HL-60 (cell line): ENCODE results near the gene COPE.

Experiments used
- DNase-seq, 2 experiments: peaks; one replicate each; pipeline ENCODE4 v3.0.0-alpha.2; 2010 to 2020; ENCODE audit warnings: low read depth in 1 of 2, low spot score in 1 of 2
- H3K27ac ChIP-seq: fragments of 250-450 bp; sonication (Bioruptor Pico); replicated peaks from 2 replicates; pipeline ENCODE4 v1.5.1; 2020; ENCODE audit warnings: mild to moderate bottlenecking, moderate library complexity
- H3K27me3 ChIP-seq: fragments of 250-450 bp; sonication (Bioruptor Pico); 2 replicates; pipeline ENCODE4 v1.5.1; 2021; ENCODE audit warnings: mild to moderate bottlenecking, moderate library complexity; ENCODE audit not compliant: insufficient read depth, poor library complexity, severe bottlenecking
- H3K4me3 ChIP-seq: replicated peaks from 2 replicates; pipeline ENCODE4 v1.5.1; 2011; ENCODE audit warnings: mild to moderate bottlenecking, control low read depth, low read length; ENCODE audit not compliant: insufficient read depth
- CTCF ChIP-seq: IDR thresholded peaks from one replicate; pipeline ENCODE4 v1.5.1; 2011; ENCODE audit warnings: low read length, control low read depth, inconsistent platforms; ENCODE audit not compliant: insufficient read depth
- GABPA ChIP-seq: IDR thresholded peaks from 2 replicates; pipeline ENCODE4 v1.6.1; 2012; ENCODE audit warnings: low read depth
- POLR2AphosphoS5 ChIP-seq: IDR thresholded peaks from 2 replicates; pipeline ENCODE4 v1.6.1; 2012; ENCODE audit warnings: low read depth
- SPI1 ChIP-seq: IDR thresholded peaks from 2 replicates; pipeline ENCODE4 v1.6.1; 2012; ENCODE audit warnings: low read depth, mild to moderate bottlenecking, borderline replicate concordance
- TF ChIP-seq, protein P1 (sequence below): IDR thresholded peaks from 2 replicates; pipeline ENCODE4 v1.6.1; 2012; ENCODE audit warnings: low read depth; ENCODE audit not compliant: insufficient replicate concordance

Gene COPE

GRCh38 chr19:18856385-18857126, 62.6 kb downstream of the COPE start:
- no peaks in the 10 kb centered on the region for H3K27me3 ChIP-seq
- H3K27ac ChIP-seq = no peak overlapping the region
- H3K4me3 ChIP-seq = no peak overlapping the region
- no peak for TF ChIP-seq GABPA
- no peak for TF ChIP-seq SPI1
- TF ChIP-seq POLR2AphosphoS5 = no peak
- TF ChIP-seq, protein P1, sequence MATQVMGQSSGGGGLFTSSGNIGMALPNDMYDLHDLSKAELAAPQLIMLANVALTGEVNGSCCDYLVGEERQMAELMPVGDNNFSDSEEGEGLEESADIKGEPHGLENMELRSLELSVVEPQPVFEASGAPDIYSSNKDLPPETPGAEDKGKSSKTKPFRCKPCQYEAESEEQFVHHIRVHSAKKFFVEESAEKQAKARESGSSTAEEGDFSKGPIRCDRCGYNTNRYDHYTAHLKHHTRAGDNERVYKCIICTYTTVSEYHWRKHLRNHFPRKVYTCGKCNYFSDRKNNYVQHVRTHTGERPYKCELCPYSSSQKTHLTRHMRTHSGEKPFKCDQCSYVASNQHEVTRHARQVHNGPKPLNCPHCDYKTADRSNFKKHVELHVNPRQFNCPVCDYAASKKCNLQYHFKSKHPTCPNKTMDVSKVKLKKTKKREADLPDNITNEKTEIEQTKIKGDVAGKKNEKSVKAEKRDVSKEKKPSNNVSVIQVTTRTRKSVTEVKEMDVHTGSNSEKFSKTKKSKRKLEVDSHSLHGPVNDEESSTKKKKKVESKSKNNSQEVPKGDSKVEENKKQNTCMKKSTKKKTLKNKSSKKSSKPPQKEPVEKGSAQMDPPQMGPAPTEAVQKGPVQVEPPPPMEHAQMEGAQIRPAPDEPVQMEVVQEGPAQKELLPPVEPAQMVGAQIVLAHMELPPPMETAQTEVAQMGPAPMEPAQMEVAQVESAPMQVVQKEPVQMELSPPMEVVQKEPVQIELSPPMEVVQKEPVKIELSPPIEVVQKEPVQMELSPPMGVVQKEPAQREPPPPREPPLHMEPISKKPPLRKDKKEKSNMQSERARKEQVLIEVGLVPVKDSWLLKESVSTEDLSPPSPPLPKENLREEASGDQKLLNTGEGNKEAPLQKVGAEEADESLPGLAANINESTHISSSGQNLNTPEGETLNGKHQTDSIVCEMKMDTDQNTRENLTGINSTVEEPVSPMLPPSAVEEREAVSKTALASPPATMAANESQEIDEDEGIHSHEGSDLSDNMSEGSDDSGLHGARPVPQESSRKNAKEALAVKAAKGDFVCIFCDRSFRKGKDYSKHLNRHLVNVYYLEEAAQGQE = no peak
- peak; percentile 28 for TF ChIP-seq CTCF
- DNase-seq = no peak

- TF ChIP-seq SPI1 = no peak
- TF ChIP-seq, protein P1 = no peak
- TF ChIP-seq POLR2AphosphoS5 = no peak
- no peak for TF ChIP-seq GABPA
- TF ChIP-seq CTCF = no peak
- no peak for DNase-seq
- no peak overlapping the region for H3K4me3 ChIP-seq
- no peak overlapping the region for H3K27ac ChIP-seq
- H3K27me3 ChIP-seq = no peaks in the 10 kb centered on the region
Measured at GRCh38 chr19:18855647-18856384, 63.4 kb downstream of the COPE start.

- DNase-seq = no peak
- Histone ChIP-seq H3K4me3 (no peak overlapping the region), H3K27ac (no peak overlapping the region), H3K27me3 (no peaks in the 10 kb centered on the region)
- TF ChIP-seq SPI1 = no peak
- TF ChIP-seq, protein P1 = no peak
- TF ChIP-seq POLR2AphosphoS5 = no peak; the same call in 1 of the 2 replicates
- TF ChIP-seq GABPA = no peak
- TF ChIP-seq CTCF = no peak
Measured at GRCh38 chr19:18854982-18855381, 64.2 kb downstream of the COPE start.
